ENCODE measurements around the gene PLCE1.

PLCE1 gene

GRCh38 chr10:93992400-93993030 is 1.2 kb upstream of the PLCE1 start:
- FAIRE-seq (no peak), DNase-seq (ENCODE audit: insufficient read length, low spot score) (no peak)

DNA sequence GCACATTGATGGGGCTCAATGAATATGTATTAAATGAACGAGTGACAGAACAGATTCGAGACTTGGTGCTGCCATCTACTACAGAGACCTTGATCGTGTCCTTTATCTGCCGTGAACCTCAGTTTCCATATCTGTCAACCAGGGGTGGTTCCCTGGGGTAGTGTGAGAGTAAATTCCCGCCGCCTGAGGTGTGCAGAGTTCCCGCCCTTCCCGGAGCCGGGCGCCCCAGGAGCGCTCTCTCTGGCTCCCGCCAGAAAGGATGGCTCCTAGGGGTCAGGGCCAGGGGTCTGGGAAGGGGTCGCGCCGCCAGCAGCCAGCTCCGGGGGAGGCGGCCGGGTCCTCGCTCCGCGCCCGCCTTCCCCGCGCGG is 333 bp upstream of the PLCE1 start:
- no peak for FAIRE-seq

DNA sequence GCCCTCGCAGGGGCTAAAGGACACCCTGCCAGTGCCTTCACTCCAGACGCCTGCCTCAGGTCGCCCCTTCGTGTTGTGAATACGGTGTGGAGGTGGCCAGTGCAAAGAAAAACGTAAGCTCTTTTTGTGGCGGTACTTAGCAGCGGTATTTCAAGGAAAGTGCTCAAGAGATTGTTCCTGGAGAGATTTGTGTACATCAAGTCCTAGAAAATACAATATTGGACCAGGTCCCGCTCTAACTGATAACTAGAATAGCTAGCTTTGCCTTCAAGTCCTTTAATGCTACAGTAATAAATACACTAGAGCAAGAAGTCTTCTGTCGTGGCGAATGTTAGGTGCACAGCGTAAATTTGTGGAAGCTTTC is 689 bp downstream of the PLCE1 start:
- FAIRE-seq: no peak

More for the DNA sequence above, 333 bp upstream of the PLCE1 start:
- no peak for DNase-seq (ENCODE audit: insufficient read length, low spot score)

DNA sequence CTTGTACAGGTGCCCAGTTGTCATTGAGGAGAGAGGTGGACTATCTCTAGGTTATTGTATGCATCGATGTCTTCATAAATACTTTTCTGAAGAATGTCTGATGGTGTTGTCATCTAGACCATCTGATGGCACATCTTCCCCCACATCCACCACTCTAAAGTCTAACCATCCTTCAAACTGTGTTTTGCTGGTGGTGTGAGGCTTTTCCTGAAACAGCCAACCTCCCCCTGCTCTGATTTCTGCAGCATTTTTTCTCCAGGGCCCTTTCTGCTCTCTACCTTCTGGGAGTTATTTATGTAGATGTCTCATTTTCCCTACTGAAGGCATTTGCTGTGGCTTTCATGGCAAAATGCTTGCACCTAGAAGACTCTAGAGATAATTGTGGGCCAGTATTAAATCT is 1.5 kb downstream of the PLCE1 start:
- FAIRE-seq (no peak), DNase-seq (ENCODE audit: insufficient read length, low spot score) (no peak)

More for the DNA sequence above, 689 bp downstream of the PLCE1 start:
- no peak for DNase-seq (ENCODE audit: insufficient read length, low spot score)

GRCh38 chr10:93995598-93996271 is 2.0 kb downstream of the PLCE1 start:
- DNase-seq (ENCODE audit: insufficient read length, low spot score): no peak
- no peak for FAIRE-seq

GRCh38 chr10:93996551-93996950 is 2.8 kb downstream of the PLCE1 start:
- FAIRE-seq (no peak), DNase-seq (ENCODE audit: insufficient read length, low spot score) (no peak)

- DNase-seq (ENCODE audit: insufficient read length, low spot score) (no peak), FAIRE-seq (no peak)
Observed at GRCh38 chr10:93997546-93997945, 3.8 kb downstream of the PLCE1 start.

GRCh38 chr10:93999401-93999851 is 5.7 kb downstream of the PLCE1 start:
- FAIRE-seq (no peak), DNase-seq (ENCODE audit: insufficient read length, low spot score) (no peak)

DNA sequence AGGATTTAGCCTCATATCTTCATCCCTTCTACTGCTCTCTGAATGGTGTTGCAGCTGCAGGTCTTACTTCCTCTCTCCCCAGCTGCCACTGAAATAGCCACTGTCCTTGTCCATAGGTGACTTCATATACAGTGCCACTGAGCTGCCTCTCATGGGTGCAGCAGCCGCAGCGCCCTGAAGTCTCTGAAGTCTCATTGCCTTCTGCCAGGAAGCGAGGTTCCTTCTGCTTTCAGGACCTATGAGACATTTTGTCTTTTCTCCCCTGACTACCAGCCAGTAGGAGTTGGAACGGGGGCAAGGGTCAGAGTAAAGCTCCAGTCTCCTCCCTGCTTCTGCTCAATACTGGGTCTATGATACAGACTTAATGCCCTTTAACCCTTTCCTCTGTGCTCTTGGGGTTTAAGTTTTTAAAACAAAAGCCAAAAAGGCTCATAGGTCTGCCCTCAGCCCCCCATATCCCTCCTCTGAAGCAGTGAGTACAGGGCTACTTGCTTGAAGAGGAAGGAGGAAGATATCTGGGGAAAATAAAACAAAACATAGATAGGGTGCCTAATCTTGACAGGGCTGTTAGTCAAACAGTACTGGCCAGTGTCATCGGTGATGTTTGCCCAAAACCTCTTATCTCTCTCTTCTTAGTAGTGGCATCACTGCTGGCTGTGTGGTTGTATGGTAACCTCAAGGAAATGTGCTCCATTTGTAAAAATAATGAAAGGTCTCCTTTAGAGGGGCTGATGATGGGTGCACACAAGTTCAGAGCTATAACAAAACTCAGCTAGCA is 7.1 kb downstream of the PLCE1 start:
- no peak for FAIRE-seq
- DNase-seq (ENCODE audit: insufficient read length, low spot score): no peak

DNA sequence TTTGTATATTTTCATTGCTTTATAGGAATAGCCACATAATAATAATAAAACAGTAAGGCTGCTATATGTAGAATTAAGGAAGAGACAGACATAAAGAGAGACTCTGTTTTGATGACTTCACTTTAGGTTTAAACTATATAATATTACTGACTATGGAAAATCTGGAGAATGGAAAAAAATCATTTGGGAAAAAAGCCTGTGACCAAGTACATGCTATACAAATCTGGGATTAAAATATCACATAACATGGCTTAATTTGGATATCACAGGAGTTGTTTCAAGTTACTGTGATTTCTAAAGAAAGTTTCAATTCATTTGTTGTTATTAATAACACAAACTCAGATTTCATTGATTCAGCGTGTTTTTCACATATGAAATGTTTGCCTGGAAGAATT is 7.7 kb downstream of the PLCE1 start:
- FAIRE-seq (no peak), DNase-seq (ENCODE audit: insufficient read length, low spot score) (no peak)

- FAIRE-seq (no peak), DNase-seq (ENCODE audit: insufficient read length, low spot score) (no peak)
Observed at GRCh38 chr10:94002156-94002555, 8.4 kb downstream of the PLCE1 start.

- DNase-seq (ENCODE audit: insufficient read length, low spot score) (no peak), FAIRE-seq (no peak)
Observed at GRCh38 chr10:94003488-94003887, 9.8 kb downstream of the PLCE1 start.

GRCh38 chr10:94005050-94005449 is 11.3 kb downstream of the PLCE1 start:
- FAIRE-seq: no peak

GRCh38 chr10:94006591-94007550 is 13.1 kb downstream of the PLCE1 start:
- no peak for DNase-seq (ENCODE audit: insufficient read length, low spot score)
- no peak for FAIRE-seq

More at GRCh38 chr10:94005050-94005449, 11.3 kb downstream of the PLCE1 start:
- DNase-seq (ENCODE audit: insufficient read length, low spot score): no peak

GRCh38 chr10:94008526-94008925 is 14.8 kb downstream of the PLCE1 start:
- no peak for FAIRE-seq
- DNase-seq (ENCODE audit: insufficient read length, low spot score): no peak

- DNase-seq (ENCODE audit: insufficient read length, low spot score) (no peak), FAIRE-seq (no peak)
Observed at GRCh38 chr10:94010116-94010515, 16.4 kb downstream of the PLCE1 start.

DNA sequence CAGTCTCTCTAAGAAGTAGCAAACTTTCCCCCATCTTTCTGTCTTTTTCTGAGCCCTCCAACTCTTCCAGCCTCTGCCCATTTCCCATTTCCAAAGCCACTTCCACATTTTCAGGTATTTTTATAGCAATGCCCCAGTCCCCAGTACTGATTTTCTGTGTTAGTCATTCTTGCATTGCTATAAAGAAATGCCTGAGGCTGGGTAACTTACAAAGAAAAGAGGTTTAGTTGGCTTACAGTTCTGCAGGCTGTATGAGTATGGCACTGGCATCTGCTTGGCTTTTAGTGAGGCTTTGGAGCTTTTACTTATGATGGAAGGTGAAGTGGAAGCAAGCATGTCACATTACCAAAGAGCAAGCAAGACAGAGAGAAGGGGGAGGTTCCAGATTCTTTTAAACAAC is 17.2 kb downstream of the PLCE1 start:
- DNase-seq (ENCODE audit: insufficient read length, low spot score) (no peak), FAIRE-seq (no peak)

GRCh38 chr10:94011296-94011695 is 17.6 kb downstream of the PLCE1 start:
- no peak for DNase-seq (ENCODE audit: insufficient read length, low spot score)
- no peak for FAIRE-seq

- no peak for DNase-seq (ENCODE audit: insufficient read length, low spot score)
- no peak for FAIRE-seq
Observed at GRCh38 chr10:94012834-94013233, 19.1 kb downstream of the PLCE1 start.

- FAIRE-seq (no peak), DNase-seq (ENCODE audit: insufficient read length, low spot score) (no peak)
Observed at GRCh38 chr10:94013331-94013760, 19.6 kb downstream of the PLCE1 start.

GRCh38 chr10:94014304-94014703 is 20.6 kb downstream of the PLCE1 start:
- no peak for FAIRE-seq
- DNase-seq (ENCODE audit: insufficient read length, low spot score): no peak

Measured in GM19239 (cell line).